Kidney epithelial cell (primary cell): ENCODE data around the gene TMEM30A. TPM values are rescaled to one million over a fixed set of nuclear protein-coding genes. Genes with fewer than 3 reads are reported as not detected.

ENCODE experiments used
- DNase-seq: peaks from one replicate; pipeline ENCODE4 v3.0.0-alpha.2; 2010; ENCODE audit warnings: low read depth
- H3K27me3 ChIP-seq: 2 replicates; pipeline ENCODE4 v1.6.0; 2011; ENCODE audit warnings: low read length; ENCODE audit not compliant: control insufficient read depth, insufficient read depth
- H3K36me3 ChIP-seq: 2 replicates; pipeline ENCODE4 v1.5.1; 2011; ENCODE audit warnings: low read length; ENCODE audit not compliant: control insufficient read depth, insufficient read depth
- H3K4me3 ChIP-seq: 2 replicates; pipeline ENCODE4 v1.5.1; 2011; ENCODE audit warnings: low read depth, mild to moderate bottlenecking, control low read depth, low read length
- CTCF ChIP-seq: IDR thresholded peaks from 2 replicates; pipeline ENCODE4 v1.5.1; 2011; ENCODE audit warnings: mild to moderate bottlenecking, moderate library complexity, low read length, control low read depth, inconsistent platforms; ENCODE audit not compliant: insufficient read depth, poor library complexity, severe bottlenecking
- total RNA-seq: library from RNA; depleted of rRNA; stranded (reverse); fragments of >200 nt; gene quantifications from 2 replicates; pipeline ENCODE4 v1.2.3, GENCODE V29; 2015

Gene TMEM30A
- total RNA-seq, result 88.9 TPM in 2 replicates

GRCh38 chr6:75284632-75285282 is at the start of gene TMEM30A:
TSS of gene TMEM30A (minus strand) at chr6:75284792. CDS start at chr6:75284638, 154 bp downstream.
- no peak for TF ChIP-seq CTCF
- DNase-seq, result peak; percentile 95

DNA sequence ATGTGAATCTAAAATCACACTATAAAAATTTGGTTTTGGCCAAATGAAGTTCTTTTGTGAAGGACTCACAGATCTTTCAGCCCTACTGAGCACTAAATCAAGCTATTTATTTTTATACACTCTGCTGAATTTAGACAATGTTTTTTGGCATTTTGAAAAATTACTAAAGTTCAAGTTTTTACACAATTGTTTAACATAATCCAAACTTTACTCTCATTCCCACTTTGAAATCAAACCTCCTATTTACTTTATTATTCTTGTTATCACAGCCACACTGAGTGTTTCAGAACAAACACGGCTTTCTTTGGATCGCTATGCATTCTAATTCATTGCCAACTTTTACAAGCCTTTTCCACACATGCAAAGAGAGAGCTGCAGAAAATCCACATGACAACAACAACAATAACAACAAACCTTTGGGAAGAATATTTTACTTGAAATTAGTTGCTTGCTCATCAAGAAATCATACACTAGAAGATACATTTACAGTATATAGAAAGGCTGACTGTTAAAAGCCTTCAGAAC is 49.1 kb upstream of the TMEM30A start:
- Histone ChIP-seq H3K36me3 (no peaks in the 10 kb centered on the region), H3K27me3 (no peaks in the 10 kb centered on the region), H3K4me3 (no peak overlapping the region)
- TF ChIP-seq CTCF, result no peak
- no peak for DNase-seq

More at GRCh38 chr6:75284632-75285282, at the start of gene TMEM30A:
- no peaks in the 10 kb centered on the region for H3K27me3 ChIP-seq
- H3K4me3 ChIP-seq, result peak within 1 kb of the TSS; percentile 95
- no peaks in the 10 kb centered on the region for H3K36me3 ChIP-seq

DNA sequence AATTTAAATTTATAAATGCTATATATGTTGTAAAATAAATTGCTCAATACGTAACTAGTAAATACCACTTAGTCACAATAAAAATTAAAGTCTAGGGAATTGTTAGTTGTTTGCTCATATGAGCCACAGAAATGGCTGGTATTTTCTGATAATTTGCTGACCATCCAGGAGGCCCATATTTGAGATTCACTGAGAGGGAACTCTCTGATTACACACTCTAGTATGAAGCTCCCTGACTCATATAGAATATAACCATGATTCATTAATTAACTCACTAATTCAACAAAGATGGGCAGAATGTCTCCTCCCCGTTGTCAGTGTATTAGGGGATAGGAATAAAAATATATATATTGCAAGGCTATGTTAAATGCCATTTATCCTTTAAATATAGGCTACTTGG is 46.6 kb upstream of the TMEM30A start:
- Histone ChIP-seq H3K36me3 (no peaks in the 10 kb centered on the region), H3K27me3 (no peaks in the 10 kb centered on the region), H3K4me3 (no peak overlapping the region)
- no peak for DNase-seq
- no peak for TF ChIP-seq CTCF

DNA sequence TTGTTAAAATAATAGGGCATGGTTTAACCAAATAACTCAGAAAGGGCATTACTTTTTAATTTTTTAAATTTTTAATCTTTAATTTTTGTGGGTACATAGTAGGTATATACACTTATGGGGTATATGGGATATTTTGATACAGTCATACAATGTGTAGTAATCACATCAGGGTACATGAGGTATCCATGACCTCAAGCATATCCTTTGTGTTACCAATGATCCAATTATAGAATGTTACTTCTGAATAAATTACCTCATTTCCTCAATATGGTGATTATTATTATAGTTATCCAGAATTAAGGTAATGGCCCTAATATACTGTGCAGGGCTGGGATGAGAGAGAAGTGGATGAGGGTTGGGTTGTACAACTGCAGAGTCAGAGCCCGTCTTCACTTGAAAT is 45.1 kb upstream of the TMEM30A start:
- Histone ChIP-seq H3K27me3 (no peaks in the 10 kb centered on the region), H3K4me3 (no peak overlapping the region), H3K36me3 (no peaks in the 10 kb centered on the region)
- no peak for TF ChIP-seq CTCF
- DNase-seq, result no peak

- Histone ChIP-seq H3K36me3 (no peaks in the 10 kb centered on the region), H3K4me3 (no peak overlapping the region)
- TF ChIP-seq CTCF, result no peak
Observed at GRCh38 chr6:75327807-75328206, 43.2 kb upstream of the TMEM30A start.

More at GRCh38 chr6:75327807-75328206, 43.2 kb upstream of the TMEM30A start:
- no peak for DNase-seq
- no peaks in the 10 kb centered on the region for H3K27me3 ChIP-seq
